ENCODE results near the gene CRELD2.

DNA sequence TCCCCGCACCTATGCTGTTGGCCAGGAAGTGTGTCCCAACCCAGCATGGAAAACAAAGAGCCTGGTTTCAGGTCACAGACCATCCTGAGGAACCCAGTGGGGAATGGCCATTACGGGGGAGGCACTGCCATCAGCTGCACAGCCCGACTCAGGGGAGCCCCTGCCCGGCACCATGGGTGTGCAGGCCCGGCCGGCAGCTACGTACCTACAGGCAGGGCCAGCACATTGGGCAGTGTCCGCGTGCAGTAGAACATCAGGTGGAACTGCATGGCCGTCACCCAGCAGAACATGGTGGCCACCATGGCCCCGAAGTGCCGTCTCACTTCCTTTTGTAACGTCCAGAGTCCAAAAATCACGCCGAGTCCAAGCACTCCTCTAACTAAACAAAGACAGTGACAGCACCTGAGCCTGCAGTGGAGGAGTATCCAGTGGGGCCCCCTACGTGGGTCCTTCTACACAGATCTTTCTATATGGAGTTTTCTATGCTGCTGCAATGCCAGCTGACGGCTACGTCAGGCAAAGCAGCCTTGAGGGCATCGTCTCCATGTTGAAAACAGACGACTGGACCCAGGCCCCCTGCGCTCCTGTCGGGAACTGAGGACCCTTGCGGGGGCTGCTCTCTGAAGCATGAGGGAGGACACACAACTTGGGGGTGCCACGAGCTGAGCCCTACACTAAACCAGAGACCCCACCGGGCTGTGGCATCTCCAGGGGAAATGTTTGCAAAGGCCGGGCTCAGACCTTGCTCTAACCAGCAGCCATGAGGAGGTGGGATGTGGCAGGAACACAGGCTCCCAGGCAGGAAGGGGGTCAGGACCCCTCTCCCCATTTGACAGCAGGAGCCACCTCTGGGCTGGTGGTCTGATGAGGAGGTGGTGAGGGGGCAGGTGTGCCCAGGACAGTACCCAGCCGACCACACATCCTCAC is 7.9 kb upstream of the CRELD2 start:
- TF ChIP-seq RFX5 (IDR thresholded peaks at IDR 0.05; ENCODE audit: borderline replicate concordance, low read depth, low read length) (no peak), ZNF274 (IDR thresholded peaks at IDR 0.05; ENCODE audit: borderline replicate concordance, extremely low read depth, low read length) (no peak), YY1 (IDR thresholded peaks at IDR 0.05; ENCODE audit: low read depth, low read length) (no peak), NRF1 (IDR thresholded peaks at IDR 0.05; ENCODE audit: low read depth, low read length) (no peak), MAFK (IDR thresholded peaks at IDR 0.05; ENCODE audit: low read depth, low read length) (no peak), SIN3A (conservative IDR thresholded peaks at IDR 0.05 in 1 of 2, IDR thresholded peaks at IDR 0.05 in 1 of 2; ENCODE audit: low read depth in 1 of 2, low read length in 2 of 2) (no peak), BRCA1 (IDR thresholded peaks at IDR 0.05; ENCODE audit: low read depth, low read length) (no peak), EZH2 (IDR thresholded peaks at IDR 0.05; ENCODE audit: low read depth, low read length, severe bottlenecking) (no peak), POLR2AphosphoS5 (IDR thresholded peaks at IDR 0.05; ENCODE audit: low read depth, low read length) (no peak)
- TF ChIP-seq, protein P1, sequence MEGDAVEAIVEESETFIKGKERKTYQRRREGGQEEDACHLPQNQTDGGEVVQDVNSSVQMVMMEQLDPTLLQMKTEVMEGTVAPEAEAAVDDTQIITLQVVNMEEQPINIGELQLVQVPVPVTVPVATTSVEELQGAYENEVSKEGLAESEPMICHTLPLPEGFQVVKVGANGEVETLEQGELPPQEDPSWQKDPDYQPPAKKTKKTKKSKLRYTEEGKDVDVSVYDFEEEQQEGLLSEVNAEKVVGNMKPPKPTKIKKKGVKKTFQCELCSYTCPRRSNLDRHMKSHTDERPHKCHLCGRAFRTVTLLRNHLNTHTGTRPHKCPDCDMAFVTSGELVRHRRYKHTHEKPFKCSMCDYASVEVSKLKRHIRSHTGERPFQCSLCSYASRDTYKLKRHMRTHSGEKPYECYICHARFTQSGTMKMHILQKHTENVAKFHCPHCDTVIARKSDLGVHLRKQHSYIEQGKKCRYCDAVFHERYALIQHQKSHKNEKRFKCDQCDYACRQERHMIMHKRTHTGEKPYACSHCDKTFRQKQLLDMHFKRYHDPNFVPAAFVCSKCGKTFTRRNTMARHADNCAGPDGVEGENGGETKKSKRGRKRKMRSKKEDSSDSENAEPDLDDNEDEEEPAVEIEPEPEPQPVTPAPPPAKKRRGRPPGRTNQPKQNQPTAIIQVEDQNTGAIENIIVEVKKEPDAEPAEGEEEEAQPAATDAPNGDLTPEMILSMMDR (IDR thresholded peaks at IDR 0.05; ENCODE audit: control extremely low read depth in 1 of 3, insufficient read depth in 1 of 3, low read depth in 1 of 3, low read length in 3 of 3) = no peak
